H9 (cell line): Measurements from ENCODE around the gene CSRP3. TPM values are rescaled to one million over a fixed set of nuclear protein-coding genes. Genes with fewer than 3 reads are reported as not detected.

Source experiments
- DNase-seq: peaks from one replicate; pipeline ENCODE4 v3.0.0-alpha.2; 2017
- H2AFZ ChIP-seq: one replicate; pipeline ENCODE4 v1.6.1; 2013; ENCODE audit warnings: mild to moderate bottlenecking, low read length, control low read depth, moderate library complexity
- H2AK5ac ChIP-seq: 2 replicates; pipeline ENCODE4 v1.6.1; 2013; ENCODE audit warnings: low read length, control low read depth, mixed read lengths; ENCODE audit not compliant: insufficient read length
- H2BK120ac ChIP-seq: one replicate; pipeline ENCODE4 v1.6.1; 2013; ENCODE audit warnings: low read depth, mild to moderate bottlenecking, low read length, control low read depth, inconsistent platforms; ENCODE audit not compliant: poor library complexity, severe bottlenecking
- H2BK12ac ChIP-seq: 2 replicates; pipeline ENCODE4 v1.6.1; 2013; ENCODE audit warnings: low read length, control low read depth, mixed read lengths, low read depth; ENCODE audit not compliant: insufficient read length
- H2BK15ac ChIP-seq: 2 replicates; pipeline ENCODE4 v1.6.1; 2013; ENCODE audit warnings: low read depth, low read length, control low read depth
- H2BK20ac ChIP-seq: one replicate; pipeline ENCODE4 v1.6.1; 2013; ENCODE audit warnings: low read depth, mild to moderate bottlenecking, low read length, control low read depth, inconsistent platforms; ENCODE audit not compliant: poor library complexity, severe bottlenecking
- H2BK5ac ChIP-seq: 2 replicates; pipeline ENCODE4 v1.6.1; 2013; ENCODE audit warnings: low read length, control low read depth, mixed read lengths; ENCODE audit not compliant: insufficient read length
- H3K14ac ChIP-seq: 2 replicates; pipeline ENCODE4 v1.6.1; 2013; ENCODE audit warnings: low read length, control low read depth; ENCODE audit not compliant: insufficient read depth
- H3K18ac ChIP-seq: 2 replicates; pipeline ENCODE4 v1.6.1; 2013; ENCODE audit warnings: low read depth, mild to moderate bottlenecking, mixed read lengths, low read length, control low read depth; ENCODE audit not compliant: insufficient read length
- H3K23ac ChIP-seq: 2 replicates; pipeline ENCODE4 v1.6.1; 2013; ENCODE audit warnings: low read length, control low read depth, mixed read lengths, low read depth; ENCODE audit not compliant: insufficient read length
- H3K23me2 ChIP-seq: 2 replicates; pipeline ENCODE4 v1.6.1; 2013; ENCODE audit warnings: low read depth, mild to moderate bottlenecking, mixed read lengths, low read length, control low read depth; ENCODE audit not compliant: insufficient read length, poor library complexity, severe bottlenecking
- H3K27ac ChIP-seq: 2 replicates; pipeline ENCODE4 v1.5.1; 2013; ENCODE audit warnings: low read length, control low read depth, mixed read lengths, low read depth; ENCODE audit not compliant: insufficient read length
- H3K27me3 ChIP-seq: 2 replicates; pipeline ENCODE4 v1.6.1; 2013; ENCODE audit warnings: low read length, control low read depth, inconsistent platforms; ENCODE audit not compliant: insufficient read depth
- H3K4ac ChIP-seq: 2 replicates; pipeline ENCODE4 v1.6.1; 2013; ENCODE audit warnings: low read depth, mild to moderate bottlenecking, control low read depth, inconsistent platforms, low read length, moderate library complexity
- H3K4me1 ChIP-seq: 2 replicates; pipeline ENCODE4 v1.6.1; 2013; ENCODE audit warnings: low read length, control low read depth, inconsistent platforms; ENCODE audit not compliant: insufficient read depth
- H3K4me2 ChIP-seq: 2 replicates; pipeline ENCODE4 v1.6.1; 2013; ENCODE audit warnings: low read length, control low read depth, mixed read lengths; ENCODE audit not compliant: insufficient read length, insufficient read depth
- H3K56ac ChIP-seq: 2 replicates; pipeline ENCODE4 v1.6.1; 2013; ENCODE audit warnings: low read depth, mild to moderate bottlenecking, mixed read lengths, low read length, control low read depth; ENCODE audit not compliant: insufficient read length
- H3K79me1 ChIP-seq: 2 replicates; pipeline ENCODE4 v1.6.1; 2013; ENCODE audit warnings: low read depth, mild to moderate bottlenecking, moderate library complexity, low read length, control low read depth, inconsistent platforms; ENCODE audit not compliant: insufficient read depth, poor library complexity, severe bottlenecking
- H3K79me2 ChIP-seq: 2 replicates; pipeline ENCODE4 v1.6.1; 2013; ENCODE audit warnings: low read length, control low read depth, inconsistent platforms; ENCODE audit not compliant: insufficient read depth
- H3K9ac ChIP-seq: 2 replicates; pipeline ENCODE4 v1.6.1; 2013; ENCODE audit warnings: low read length, control low read depth, mixed read lengths; ENCODE audit not compliant: insufficient read length; ENCODE audit errors: extremely low read depth
- H3K9me3 ChIP-seq: one replicate; pipeline ENCODE4 v1.6.1; 2013; ENCODE audit warnings: low read depth, low read length, inconsistent platforms; ENCODE audit not compliant: control insufficient read depth
- H3T11ph ChIP-seq: one replicate; pipeline ENCODE4 v1.6.1; 2013; ENCODE audit warnings: mild to moderate bottlenecking, low read length, control low read depth, inconsistent platforms
- H4K20me1 ChIP-seq: one replicate; pipeline ENCODE4 v1.6.1; 2013; ENCODE audit not compliant: control insufficient read depth, insufficient read length, insufficient read depth
- H4K5ac ChIP-seq: 2 replicates; pipeline ENCODE4 v1.6.1; 2013; ENCODE audit warnings: low read depth, mild to moderate bottlenecking, mixed read lengths, low read length, control low read depth; ENCODE audit not compliant: insufficient read length
- H4K8ac ChIP-seq: replicated peaks from 2 replicates; pipeline ENCODE4 v1.6.1; 2013; ENCODE audit warnings: low read length, control low read depth, mixed read lengths, low read depth; ENCODE audit not compliant: insufficient read length
- H4K91ac ChIP-seq: 2 replicates; pipeline ENCODE4 v1.6.1; 2013; ENCODE audit warnings: low read depth, mild to moderate bottlenecking, moderate library complexity, mixed read lengths, low read length, control low read depth; ENCODE audit not compliant: insufficient read length
- H3K27ac Mint-ChIP-seq, 3 experiments: 2 replicates in 2 of 3; 3 replicates in 1 of 3; pipeline ENCODE4 v1.8.0; 2020 to 2021; ENCODE audit warnings: mixed read lengths in 3 of 3, mild to moderate bottlenecking in 1 of 3, moderate library complexity in 1 of 3
- H3K27me3 Mint-ChIP-seq: 2 replicates; pipeline ENCODE4 v1.8.0; 2021; ENCODE audit warnings: low read depth, mild to moderate bottlenecking, moderate library complexity, mixed read lengths
- H3K36me3 Mint-ChIP-seq, 3 experiments: 2 replicates in 2 of 3; 3 replicates in 1 of 3; pipeline ENCODE4 v1.8.0; 2020 to 2021; ENCODE audit warnings: low read depth in 3 of 3, mixed read lengths in 3 of 3; ENCODE audit not compliant: insufficient read depth in 1 of 3
- H3K4me1 Mint-ChIP-seq, 2 experiments: 2 replicates each; pipeline ENCODE4 v1.8.0; 2020; ENCODE audit warnings: mixed read lengths in 2 of 2
- H3K4me3 Mint-ChIP-seq, 2 experiments: 2 replicates in 1 of 2; 3 replicates in 1 of 2; pipeline ENCODE4 v1.8.0; 2020 to 2021; ENCODE audit warnings: mild to moderate bottlenecking in 2 of 2, mixed read lengths in 2 of 2, moderate library complexity in 1 of 2
- H3K9me3 Mint-ChIP-seq, 2 experiments: 2 replicates in 1 of 2; 3 replicates in 1 of 2; pipeline ENCODE4 v1.8.0; 2020; ENCODE audit warnings: mild to moderate bottlenecking in 2 of 2, mixed read lengths in 2 of 2, moderate library complexity in 1 of 2
- CTCF ChIP-seq: fragments of 200-600 bp; sonication (generic); conservative IDR thresholded peaks from 3 replicates; pipeline ENCODE4 v1.8.0; 2021; ENCODE audit warnings: antibody characterized with exemption, mild to moderate bottlenecking
- WGBS: extraction: QIAGEN DNeasy Blood & Tissue Kit; methylation state at CpG from one replicate; pipeline ENCODE4 v1.1.7; 2013; ENCODE audit warnings: missing lambda C conversion rate, low lambda C conversion rate, mixed read lengths; ENCODE audit not compliant: insufficient read length; ENCODE audit errors: extremely low coverage; 5-methylcytosine and 5-hydroxymethylcytosine counted together
- total RNA-seq: library from RNA; stranded (reverse); gene quantifications from 2 replicates; pipeline ENCODE4 v1.2.1, GENCODE V29; 2021

CSRP3 gene
- total RNA-seq, 1 experiment from 2014 or later = not detected

- Histone ChIP-seq H3K56ac (no peak overlapping the region), H2BK120ac (no peak overlapping the region), H2BK5ac (no peak overlapping the region), H3K23ac (no peak overlapping the region), H2BK20ac (no peak overlapping the region), H3T11ph (no peak overlapping the region), H2AFZ (no peak overlapping the region), H2BK12ac (no peak overlapping the region), H3K79me2 (no peaks in the 10 kb centered on the region), H3K9ac (no peak overlapping the region), H3K27ac (no peak overlapping the region), H4K91ac (no peak overlapping the region), H3K9me3 (no peaks in the 10 kb centered on the region), H3K23me2 (no peaks in the 10 kb centered on the region), H2BK15ac (no peak overlapping the region), H3K14ac (no peak overlapping the region), H3K4me1 (no peaks in the 10 kb centered on the region), H4K5ac (no peak overlapping the region), H3K4ac (no peak overlapping the region), H4K20me1 (no peaks in the 10 kb centered on the region), H3K27me3 (no peaks in the 10 kb centered on the region), H2AK5ac (no peak overlapping the region), H3K18ac (no peak overlapping the region), H3K79me1 (no peaks in the 10 kb centered on the region), H4K8ac (no peak overlapping the region), H3K4me2 (no peak overlapping the region)
- DNase-seq = no peak
- no CpG with 5 or more reads among the region's 2 CpGs for WGBS
- Mint-ChIP-seq H3K4me1 (no peaks in the 10 kb centered on the region), H3K9me3 (no peaks in the 10 kb centered on the region), H3K4me3 (no peak overlapping the region), H3K36me3 (peaks cover 12 to 50% (median 47%) of the 10 kb centered on the region in 3 experiments; a peak in 5 of 7 replicates), H3K27ac (no peak overlapping the region; a peak in 1 of 7 replicates), H3K27me3 (no peaks in the 10 kb centered on the region)
- TF ChIP-seq CTCF = no peak
Observed at GRCh38 chr11:19168090-19168489, 33.7 kb downstream of the CSRP3 start.
